CD4-positive, alpha-beta T cell treated with Interleukin-1 beta for 1 hour (primary cell): ENCODE data around the gene C1orf74.

ENCODE experiments used
- DNase-seq, 2 donors: peaks; one replicate each; pipeline ENCODE4 v3.0.0-alpha.2; 2020 to 2022

C1orf74 gene

DNA sequence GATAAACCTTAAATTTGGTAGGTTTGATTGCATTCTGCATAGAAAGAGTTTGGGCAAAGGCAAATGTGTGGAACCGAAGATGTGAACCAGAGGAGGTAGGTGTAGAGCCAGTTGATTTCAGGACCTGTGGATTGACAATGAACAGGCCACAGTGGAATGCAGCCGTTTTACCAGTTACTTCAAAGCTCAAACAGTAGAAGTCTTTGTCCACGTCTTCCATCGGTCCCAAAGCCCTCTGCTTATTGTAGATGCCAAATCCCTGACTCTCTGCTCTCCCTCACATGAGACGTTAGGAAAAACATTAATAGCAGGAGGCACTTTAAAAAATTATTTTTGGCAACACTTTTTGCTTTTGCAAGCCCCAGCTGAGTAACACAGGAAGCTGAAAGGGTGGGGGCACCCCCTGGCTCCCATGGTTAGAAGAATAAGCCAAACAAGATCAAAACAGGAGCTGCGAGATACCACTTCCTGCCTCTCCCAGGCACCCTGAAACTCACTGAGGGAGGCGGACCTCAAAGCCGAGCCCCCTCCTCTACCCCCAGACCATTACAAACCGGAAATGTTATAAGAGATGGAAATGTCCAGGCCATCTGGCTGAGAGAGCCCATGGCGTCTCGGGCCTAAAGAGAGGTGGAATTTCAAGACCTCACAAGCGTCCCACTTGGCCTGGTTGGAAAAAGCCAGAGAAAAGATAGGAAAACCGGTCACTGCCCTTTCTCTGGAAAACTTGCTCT, 15.0 kb downstream of the C1orf74 start:
- peak; percentile 73 to 75 for DNase-seq

DNA sequence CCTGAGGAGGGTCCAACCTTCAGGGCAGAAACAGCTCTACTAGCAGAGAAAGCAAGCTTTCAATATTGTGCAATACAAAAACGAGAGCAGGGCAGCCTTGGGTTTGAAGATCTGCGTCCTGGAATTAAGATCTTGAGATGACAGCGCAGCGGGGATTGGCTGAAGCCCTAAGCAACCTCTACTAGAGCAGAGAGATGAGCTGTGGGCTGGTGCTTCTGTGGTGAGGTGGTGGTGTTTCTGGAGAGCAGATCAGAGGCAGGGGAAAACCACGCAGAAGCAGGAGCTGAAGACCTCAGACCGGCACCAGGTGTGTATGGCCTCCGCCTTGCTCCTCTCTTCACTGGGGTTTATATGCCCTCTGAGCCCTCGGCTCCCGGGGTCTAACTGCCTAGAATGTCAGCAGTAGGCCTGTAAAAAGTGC, 16.0 kb downstream of the C1orf74 start:
- DNase-seq = peak; percentile 81 to 82

DNA sequence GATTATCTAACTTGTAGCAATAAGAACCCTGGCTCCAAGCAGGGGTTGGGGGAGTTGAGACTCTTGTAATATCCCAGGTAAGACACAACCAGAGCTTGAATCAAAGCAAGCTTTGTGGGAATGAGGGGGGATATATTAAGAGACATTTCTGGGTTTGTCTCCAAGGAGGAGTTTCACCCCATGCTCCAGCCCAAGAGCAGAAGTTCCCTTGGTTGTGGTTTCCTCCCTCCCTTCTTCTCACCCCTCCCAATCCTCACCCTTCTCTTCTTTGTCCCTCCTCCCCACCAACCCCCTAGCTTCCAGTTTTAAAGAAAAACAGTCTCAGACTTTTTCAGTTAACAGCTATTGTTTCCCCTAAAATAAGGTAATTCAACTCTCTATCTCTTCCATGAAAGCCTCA, 16.7 kb downstream of the C1orf74 start:
- no peak for DNase-seq

DNA sequence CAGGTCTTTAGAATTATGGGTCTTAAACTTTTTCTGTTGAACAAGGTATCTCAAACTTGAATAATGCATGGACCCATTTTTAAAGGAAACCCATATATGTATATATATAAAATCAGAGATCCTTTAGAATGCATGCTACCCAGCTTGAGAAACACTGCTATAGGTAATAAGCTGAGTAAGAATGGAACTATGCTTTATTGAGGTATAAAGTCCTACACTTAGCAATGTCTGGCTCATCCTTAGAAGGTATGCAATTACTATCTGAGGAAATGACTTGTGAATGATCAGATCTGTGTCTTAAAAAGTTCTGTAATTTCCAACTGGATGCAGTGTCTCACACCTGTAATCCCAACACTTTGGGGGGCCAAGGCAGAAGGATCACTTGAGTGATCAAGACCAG, 17.3 kb downstream of the C1orf74 start:
- no peak for DNase-seq

DNA sequence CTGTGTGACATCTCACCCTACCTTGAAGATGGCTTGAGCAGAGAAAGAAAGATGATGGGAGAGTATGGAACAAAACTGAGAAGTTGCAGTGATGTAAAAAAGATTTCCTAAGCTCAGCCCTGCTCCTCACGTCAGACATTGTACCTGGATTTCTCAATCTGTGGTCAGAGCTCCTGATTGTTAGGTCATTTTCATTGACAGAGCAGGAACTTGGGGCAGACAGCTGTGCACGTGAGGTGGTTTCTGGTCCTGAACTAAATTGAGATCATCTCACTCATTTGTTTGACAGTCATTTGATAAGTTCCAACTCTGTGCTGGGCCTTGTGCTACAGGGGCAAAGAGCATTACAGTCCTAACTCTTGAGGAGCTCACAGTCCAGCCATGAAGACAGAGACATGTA, 18.3 kb downstream of the C1orf74 start:
- DNase-seq = peak in 1 of 2 donors; percentile 44

DNA sequence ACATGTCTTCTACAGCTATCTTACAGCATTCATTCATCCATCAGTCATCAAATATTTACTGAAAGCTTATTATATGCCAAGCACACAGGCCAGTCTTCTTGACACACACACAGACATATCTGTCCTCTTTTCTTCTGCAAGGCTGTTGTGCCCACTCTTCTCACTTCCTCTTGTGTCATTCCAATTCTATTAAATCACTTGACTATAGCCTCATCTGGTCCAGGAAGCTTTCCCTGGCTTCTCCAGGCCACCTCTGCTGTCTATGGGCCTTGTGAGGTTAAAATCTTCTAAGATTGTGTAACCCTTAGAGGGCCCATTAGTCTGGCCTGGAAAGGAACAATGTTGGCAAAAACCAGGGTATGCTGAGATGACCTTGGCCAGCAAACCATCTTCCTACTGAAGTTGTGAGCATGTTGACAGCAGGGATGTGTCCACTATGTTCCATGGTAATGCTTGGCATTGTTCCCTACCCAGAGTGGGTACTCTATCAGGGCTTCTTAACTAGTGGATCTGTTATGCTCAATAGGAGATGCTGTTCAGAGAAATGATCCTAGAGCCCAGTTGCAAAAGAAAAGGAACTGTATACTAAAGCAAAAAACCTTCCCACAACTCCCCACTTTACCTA, 23.2 kb downstream of the C1orf74 start:
- no peak for DNase-seq

DNA sequence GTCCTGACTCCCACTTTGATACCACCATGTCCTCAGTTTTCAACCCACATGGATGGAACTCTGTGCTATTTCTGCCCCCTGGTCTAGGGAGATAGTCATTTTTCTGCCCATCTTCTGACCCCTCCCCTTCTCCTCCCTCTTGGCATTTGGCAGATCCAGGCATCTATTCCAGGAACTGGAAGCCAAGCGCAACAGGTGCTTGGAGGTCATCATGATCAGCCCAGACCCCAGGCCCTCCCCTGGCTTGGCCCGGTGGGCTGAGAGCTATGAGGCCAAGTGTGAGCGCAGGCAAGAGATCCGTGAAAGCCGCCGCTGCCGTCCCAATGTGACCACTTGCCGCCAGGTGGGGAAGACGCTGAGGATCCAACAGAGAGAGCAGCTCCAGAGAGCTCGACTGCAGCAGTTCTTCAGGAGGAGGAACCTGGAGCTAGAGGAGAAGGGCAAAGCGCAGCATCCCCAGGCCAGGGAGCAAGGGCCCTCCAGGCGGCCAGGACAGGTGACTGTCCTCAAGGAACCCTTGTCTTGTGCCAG, 24.5 kb downstream of the C1orf74 start:
- no peak for DNase-seq

DNA sequence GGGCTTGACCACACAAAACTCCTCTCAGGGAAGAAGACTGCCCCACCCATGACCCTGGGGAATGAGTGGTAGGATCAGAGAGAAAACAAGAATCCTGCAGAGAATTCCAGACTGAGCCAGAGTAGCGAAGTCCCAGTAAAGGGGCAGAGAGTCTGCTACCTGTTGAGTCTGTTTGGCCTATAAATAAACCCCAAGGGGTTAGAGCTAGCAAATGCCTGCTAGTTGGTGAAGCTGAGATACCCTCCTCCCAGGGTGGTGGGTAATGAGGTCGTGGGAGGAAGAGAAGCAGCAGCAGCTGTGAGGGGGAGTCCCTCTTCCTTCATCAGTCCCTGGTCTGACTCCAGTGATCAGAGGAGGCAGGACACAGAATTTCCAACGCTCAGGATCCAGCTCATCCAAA, 26.0 kb downstream of the C1orf74 start:
- DNase-seq = no peak

DNA sequence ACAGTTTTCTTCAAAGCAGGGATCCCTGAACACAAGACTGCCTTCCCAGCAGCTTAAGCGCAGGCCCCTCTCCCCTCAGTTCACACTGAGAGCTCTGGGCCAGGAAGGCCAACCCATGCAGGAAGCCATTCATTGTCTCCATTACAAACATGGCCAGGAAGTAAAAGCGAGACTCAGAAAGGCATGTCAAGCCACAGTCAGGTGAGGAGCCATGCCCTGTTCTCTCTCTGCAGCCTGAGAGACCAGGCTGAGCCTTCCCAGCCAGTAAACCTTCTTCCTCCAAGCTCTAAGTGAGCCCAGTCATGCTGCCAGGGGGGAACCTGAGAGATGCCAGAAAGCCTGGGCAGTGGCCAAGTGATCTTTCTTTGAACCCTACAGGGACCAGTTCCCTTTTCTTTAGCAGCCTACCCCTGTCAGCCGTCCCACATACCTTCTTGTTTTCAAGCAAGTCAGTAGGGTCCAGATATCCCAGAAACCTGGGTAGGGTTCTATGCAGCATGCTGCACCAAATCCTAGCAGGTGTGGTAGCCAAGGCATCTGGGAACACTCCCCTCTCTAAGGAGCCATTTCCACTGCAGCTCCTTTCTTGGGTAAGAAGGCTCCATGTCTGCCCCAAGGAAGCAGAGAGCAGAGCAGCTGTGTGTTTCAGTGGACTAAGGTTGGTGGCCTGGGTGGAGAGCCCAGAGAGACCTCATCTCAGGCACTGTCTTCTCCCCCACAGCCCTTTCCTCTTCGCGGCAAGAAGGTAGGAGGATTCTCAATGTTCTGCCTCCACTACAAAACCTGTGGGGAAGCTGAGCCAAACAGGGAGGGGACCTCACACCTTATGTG, 27.5 kb downstream of the C1orf74 start:
- DNase-seq = peak; percentile 40 to 56

DNA sequence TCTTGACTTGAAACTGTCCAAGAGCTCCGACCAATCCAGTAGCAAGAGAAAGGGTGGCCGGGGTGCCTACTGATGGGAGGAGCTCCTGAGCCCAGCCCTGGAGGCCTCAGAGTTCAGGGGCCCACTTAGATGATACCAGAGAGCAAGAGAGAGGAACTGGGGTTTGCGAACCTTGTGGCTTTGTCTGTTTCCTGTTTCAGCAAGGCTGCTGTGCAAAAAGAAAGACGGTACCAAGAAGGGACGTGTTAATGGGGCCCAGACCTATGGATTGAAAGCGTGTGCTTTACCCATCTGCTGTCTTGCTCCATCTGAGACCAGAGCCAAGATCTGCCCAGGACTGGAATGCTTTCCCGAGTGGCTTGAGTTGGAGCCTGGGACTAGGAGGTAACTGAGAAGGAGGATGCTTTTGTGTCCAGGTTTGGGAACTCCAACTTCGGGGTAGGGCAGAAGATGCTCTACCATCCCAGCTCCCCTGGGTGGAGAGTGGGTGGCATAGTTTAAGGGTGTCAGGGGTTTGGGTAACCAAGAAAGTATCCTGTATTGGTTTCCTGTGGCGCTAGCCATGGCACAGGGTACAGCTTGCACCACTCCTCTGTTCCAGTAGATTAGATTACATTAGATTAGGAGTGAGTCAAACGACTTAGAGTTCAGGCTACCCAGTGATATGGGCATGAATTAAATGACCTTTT, 28.3 kb downstream of the C1orf74 start, which contains the start of gene TRAF3IP3:
Gene TRAF3IP3 (plus strand): TSS at position 128 of the 689 bp plus-strand sequence. CDS start 3,987 bp downstream, outside the sequence.
- peak; percentile 80 to 81 for DNase-seq

DNA sequence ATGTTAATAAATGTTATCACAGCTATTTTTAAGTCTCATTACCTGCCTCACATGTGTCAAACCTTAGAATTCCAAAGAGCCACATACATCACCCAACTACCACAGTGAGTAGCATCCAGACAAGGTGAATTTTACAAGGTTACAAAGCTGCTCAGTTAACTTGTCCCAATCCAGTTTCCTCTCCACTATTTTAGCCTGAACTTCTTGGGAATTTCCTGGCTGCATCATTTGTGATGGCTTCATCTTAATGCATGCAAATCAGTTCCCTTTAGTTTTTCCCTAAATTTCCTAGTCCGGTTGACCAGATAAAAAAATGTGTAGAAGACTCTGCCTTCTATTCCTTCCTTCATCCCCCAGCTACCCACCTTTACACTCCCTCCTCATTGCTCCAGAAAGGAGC, 29.1 kb downstream of the C1orf74 start:
- DNase-seq = no peak

DNA sequence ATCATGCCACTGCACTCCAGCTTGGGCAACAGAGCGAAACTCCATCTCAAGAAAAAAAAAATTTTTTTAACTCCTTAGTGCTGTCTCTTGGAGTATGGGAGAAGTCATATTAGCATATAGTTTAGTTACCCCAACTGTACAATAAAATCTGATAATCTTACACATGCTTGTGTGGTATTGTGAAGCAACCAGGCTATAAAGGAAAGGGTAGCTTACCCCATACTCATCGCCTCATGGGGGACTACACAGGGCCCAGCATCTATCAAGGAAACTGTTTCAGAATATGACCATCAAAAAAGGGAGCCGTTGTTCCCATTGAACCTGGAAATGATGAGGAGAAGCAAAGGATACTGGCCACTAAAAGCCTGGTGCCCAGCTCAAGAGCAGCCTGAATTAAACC, 31.5 kb downstream of the C1orf74 start:
- DNase-seq = no peak

DNA sequence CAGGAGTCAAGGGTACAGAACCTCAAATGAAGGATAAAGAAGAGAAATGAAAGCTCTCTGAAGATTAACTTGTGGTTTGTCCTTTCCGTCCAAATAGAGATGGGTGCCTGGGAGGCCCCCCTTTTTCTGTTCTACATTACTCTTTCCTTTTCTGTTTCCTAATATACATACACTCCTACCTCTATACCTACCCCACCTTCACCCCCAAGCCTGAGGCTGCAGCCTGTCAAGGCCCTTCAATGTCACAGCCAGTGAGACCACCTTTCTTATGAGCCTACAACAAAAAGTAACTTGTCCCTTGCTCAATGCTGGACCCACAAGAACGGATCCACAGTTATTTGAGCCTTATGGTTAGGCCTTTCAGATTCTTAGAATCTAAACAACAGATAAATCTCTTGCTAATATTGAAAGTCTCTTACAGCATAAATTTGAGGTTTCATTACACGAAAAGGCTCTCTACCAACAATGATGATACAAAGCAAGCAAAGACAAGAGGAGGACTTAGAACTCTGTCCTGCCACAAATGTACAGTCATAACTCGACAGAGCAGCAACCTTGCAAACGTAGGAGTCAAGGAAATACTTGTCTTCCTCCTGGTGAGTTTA, 32.6 kb downstream of the C1orf74 start:
- no peak for DNase-seq

DNA sequence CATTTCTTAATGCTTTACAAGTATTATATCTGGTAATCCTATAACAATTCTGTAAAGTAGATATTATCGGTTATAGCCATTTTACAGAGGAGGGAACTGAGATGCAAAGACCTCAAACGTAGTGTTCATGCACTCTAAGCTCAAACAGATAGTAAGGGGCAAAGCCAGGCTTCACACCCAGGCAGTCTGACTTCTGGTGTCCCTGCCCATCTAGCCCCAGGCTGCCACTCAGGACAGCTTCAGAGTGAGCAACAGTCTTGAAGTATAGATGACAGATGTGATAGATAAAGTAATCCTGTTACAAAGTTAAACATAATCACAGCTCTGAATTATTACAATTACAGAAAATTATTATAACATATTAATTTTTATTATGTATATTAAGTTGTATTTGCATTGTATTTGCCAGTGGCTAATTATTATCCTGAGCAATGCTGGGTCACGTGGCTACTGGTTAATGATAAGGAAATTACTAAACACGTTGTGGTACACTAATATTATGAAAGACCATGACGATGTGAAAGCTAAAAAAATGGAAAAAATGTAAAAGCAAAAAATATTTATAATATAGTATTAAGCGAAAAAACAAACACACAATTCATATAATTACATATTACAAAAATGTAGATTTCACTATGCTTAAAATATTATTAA, 34.6 kb downstream of the C1orf74 start:
- DNase-seq = no peak

DNA sequence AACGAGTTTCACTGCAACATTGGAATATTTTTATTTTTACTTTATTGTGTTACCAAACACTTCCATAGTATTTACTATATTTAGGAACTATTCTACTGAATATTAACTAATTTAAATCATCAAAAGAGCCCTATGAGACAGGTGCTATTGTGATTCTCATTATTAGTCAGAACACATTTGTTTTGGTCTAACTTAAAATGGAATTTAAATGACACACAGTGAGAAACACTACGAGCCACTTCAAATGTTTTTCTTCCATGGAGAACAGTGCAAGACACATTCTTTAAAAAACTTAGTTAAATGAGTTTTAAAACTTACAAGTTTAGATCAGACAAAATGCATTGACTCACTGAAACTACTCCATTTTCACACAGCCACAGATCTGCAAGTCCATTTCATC, 35.2 kb downstream of the C1orf74 start:
- no peak for DNase-seq

DNA sequence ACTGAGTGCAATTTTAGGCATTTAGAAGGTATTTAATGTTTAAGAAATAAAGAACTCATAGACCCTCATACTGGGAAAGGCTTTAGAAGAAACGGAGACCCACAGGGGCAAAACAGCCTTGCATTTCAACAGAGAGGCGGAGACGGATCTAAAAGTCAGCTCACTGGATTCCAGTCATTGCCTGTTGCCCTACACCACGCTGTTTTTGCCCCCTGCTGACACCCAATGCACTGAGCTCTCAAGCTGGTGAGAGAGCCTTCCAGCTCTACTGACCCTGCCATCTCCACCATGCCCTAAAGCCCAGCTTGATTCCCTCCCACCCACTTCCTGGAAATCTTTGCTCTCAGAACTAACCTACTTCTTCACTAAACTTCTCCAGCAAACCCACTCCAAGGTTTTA, 35.7 kb downstream of the C1orf74 start:
- DNase-seq = no peak

DNA sequence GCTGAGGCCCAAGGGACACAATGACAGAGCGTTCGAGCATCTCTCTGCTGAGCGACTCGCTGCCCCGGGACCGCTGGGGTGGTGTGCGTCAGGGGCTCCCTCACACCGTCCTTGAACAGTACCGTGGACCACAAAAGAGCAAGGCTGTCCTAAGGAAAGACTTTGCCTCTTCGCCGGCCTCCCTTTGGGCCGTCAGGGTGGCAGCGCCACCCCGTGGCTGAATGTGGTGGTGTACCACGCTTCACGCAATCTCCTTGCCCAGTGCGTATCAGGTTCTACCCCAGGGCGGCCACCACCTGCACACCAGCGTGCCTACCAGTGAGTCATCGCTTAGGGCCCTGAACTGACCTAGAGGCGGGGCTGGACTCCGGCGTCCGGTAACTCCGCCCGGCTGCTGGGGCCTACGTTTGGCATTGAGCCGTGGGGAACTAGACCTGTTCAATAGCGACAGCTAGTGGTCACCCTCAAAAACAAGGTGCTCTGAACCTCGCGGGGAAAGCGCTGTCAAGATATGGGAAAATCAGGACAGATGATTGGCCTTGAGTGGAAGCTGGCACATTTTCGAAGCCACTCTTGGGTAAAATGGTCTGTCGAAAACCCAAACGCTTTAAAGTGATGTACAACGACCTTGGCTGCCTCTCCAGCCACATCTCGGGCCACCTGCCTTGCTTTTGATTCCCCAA, 36.6 kb downstream of the C1orf74 start:
- peak; percentile 90 to 93 for DNase-seq

DNA sequence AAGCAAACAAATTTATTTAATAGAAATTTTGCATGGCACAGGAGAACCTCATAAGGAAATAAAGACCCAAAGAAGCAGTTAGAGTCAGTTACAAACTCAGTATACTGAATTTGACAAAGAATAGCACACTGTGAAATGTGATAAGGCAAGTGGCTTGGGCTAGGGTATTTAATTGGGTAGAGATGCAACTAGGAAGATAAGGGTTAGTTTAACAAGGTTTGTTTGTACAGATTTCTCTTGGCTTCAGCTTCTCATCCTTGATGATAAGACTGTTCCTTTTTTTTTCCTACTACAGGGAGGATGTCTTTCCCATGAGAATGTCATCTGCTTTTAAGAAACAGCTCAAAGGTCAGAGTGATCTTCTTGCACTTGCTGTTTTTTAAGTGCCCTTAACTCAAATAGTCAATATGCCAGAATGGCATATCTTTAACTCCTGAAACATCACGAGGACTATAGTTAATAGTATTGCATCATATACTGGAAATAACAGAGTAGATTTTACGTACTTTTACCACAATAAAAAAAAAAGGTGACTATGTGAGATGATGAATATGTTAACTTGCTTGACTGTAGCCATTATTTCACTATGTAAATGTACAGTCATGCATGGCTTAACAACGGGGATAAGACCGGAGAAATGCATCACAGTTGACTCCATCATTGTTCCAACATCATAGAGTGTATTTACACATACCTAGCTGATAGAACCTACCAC, 37.8 kb downstream of the C1orf74 start:
- no peak for DNase-seq

DNA sequence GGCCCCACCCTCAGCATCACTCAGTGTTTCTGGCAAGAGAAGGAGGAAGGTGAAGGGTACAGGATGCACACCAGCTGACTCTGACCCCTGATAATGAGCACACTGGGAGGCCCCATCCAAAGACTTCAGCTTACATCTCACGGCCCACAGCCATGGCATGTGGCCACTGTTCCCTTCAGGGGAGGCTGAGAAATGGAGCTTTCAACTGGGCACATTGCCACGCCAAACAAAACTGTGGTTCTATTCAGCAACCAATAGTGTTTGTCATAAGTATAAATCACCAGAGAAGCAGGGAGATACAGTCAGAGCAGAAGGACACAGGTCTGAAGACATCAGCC, 41.2 kb downstream of the C1orf74 start:
- no peak for DNase-seq

DNA sequence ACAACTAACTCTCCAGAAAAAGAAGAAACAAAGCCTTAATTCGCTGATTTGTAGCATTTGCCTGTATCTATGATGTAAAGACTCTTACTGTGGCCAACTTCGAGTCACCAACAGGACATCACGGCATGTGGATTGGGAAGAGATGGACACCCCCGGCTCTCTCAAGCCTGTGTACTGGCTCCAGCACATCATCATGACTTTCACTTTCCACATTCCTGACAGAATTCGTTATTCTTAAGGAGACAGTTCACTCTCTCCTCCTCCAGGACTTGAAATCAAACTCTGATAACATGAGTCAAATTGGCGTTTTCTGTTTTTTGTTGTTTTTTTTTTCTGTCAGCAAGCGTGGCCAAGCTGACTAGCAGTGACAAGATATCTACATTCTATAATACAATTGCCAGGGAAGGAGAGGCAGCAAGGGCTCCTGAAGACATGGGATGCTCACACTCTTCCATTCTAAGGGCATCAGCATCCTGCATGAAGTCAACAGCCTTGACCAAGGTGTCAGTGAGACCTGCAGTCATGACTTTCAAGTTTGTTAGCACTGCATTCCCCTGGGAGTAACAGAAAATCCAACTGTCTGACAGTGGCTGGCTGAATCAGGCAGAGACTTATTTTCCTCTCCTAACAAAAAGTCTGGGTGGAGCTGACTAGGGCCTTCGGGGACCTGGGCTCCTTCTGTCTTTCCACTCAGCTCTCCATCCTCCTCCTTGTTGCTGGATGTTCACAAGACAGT, 41.8 kb downstream of the C1orf74 start:
- no peak for DNase-seq
